Endothelial cell of umbilical vein (primary cell): ENCODE data around the gene RLF. TPM values are rescaled to one million over a fixed set of nuclear protein-coding genes. Genes with fewer than 3 reads are reported as not detected.

Experiments used
- BruUV-seq: library from RNA; stranded (reverse); fragments of 400-500 nt; replicated peaks from 2 replicates; lab custom pipeline; 2021; lab: Mats Ljungman, UMichigan
- CTCF ChIA-PET: fragments of 300-600, 350-600 bp; sonication (Branson Sonifier 250); formaldehyde crosslinking; loops from one replicate; lab custom pipeline; 2021; ENCODE audit warnings: antibody characterized with exemption, inconsistent platforms; lab: Charles Lee
- POLR2A ChIA-PET: fragments of 300-600, 350-600 bp; sonication (Branson Sonifier 250); formaldehyde crosslinking; loops from one replicate; lab custom pipeline; 2021; ENCODE audit warnings: antibody characterized with exemption, inconsistent platforms; lab: Charles Lee
- DNase-seq: peaks from one replicate; pipeline ENCODE4 v3.0.0-alpha.2; 2011; ENCODE audit warnings: low read depth, low spot score
- FAIRE-seq: peaks from 2 replicates; lab custom pipeline; 2011; peaks lifted over from hg19 to GRCh38; lab: Jason Lieb, UNC
- H2AFZ ChIP-seq: 2 replicates; pipeline ENCODE4 v1.6.0; 2012; ENCODE audit warnings: low read depth, low read length, control low read depth, inconsistent platforms
- H3K27ac ChIP-seq: 2 replicates; pipeline ENCODE4 v1.5.1; 2011; ENCODE audit warnings: low read depth, mild to moderate bottlenecking, control low read depth, low read length, moderate library complexity; ENCODE audit not compliant: insufficient read depth
- H3K27me3 ChIP-seq, 2 experiments: 2 replicates each; pipeline versions ENCODE4 v1.6.0 to v1.6.1; 2011; ENCODE audit warnings: low read length in 2 of 2, mixed read lengths in 1 of 2; ENCODE audit not compliant: control insufficient read depth in 2 of 2, insufficient read depth in 2 of 2
- H3K36me3 ChIP-seq, 2 experiments: 2 replicates in 1 of 2; 3 replicates in 1 of 2; pipeline ENCODE4 v1.5.1; 2011; ENCODE audit warnings: low read length in 2 of 2, mild to moderate bottlenecking in 1 of 2, moderate library complexity in 1 of 2; ENCODE audit not compliant: control insufficient read depth in 2 of 2, insufficient read depth in 2 of 2; ENCODE audit errors: extremely low read depth in 1 of 2
- H3K4me1 ChIP-seq: 3 replicates; pipeline ENCODE4 v1.5.1; 2011; ENCODE audit warnings: mild to moderate bottlenecking, low read length; ENCODE audit not compliant: control insufficient read depth, insufficient read depth; ENCODE audit errors: extremely low read depth
- H3K4me2 ChIP-seq: 2 replicates; pipeline ENCODE4 v1.6.1; 2011; ENCODE audit warnings: low read length, control low read depth, mixed read lengths; ENCODE audit not compliant: insufficient read depth
- H3K4me3 ChIP-seq, 3 experiments: fragments of 200-600 bp in 1 of 3; sonication (generic), shearing (Covaris generic) in 1 of 3; replicated peaks in 1 of 3; 2 replicates each; pipeline ENCODE4 v1.5.1; 2011 to 2016; ENCODE audit warnings: control low read depth in 3 of 3, low read length in 3 of 3, mild to moderate bottlenecking in 2 of 3, inconsistent platforms in 1 of 3, low read depth in 1 of 3, moderate library complexity in 1 of 3; ENCODE audit not compliant: insufficient read depth in 1 of 3
- H3K79me2 ChIP-seq: 2 replicates; pipeline ENCODE4 v1.6.0; 2012; ENCODE audit warnings: low read length, inconsistent platforms; ENCODE audit not compliant: control insufficient read depth, insufficient read depth
- H3K9ac ChIP-seq: replicated peaks from 2 replicates; pipeline ENCODE3; 2011; ENCODE audit warnings: low read length, control low read depth; ENCODE audit not compliant: insufficient read depth; ENCODE audit errors: extremely low read depth
- H3K9me1 ChIP-seq: replicated peaks from 3 replicates; pipeline ENCODE4 v1.6.0; 2011; ENCODE audit warnings: mild to moderate bottlenecking, low read length; ENCODE audit not compliant: control insufficient read depth, insufficient read depth; ENCODE audit errors: extremely low read depth
- H3K9me3 ChIP-seq: replicated peaks from 2 replicates; pipeline ENCODE4 v1.5.1; 2012; ENCODE audit warnings: low read length, inconsistent platforms; ENCODE audit not compliant: control insufficient read depth, insufficient read depth
- H4K20me1 ChIP-seq: replicated peaks from 2 replicates; pipeline ENCODE3; 2011; ENCODE audit warnings: mild to moderate bottlenecking, low read length; ENCODE audit not compliant: control insufficient read depth, insufficient read depth; ENCODE audit errors: extremely low read depth
- CTCF ChIP-seq, 2 donors: IDR thresholded peaks; 1 replicate in 1 of 2; 2 replicates in 1 of 2; pipeline ENCODE4 v1.5.1; 2011; ENCODE audit warnings: low read length in 2 of 2, mild to moderate bottlenecking in 2 of 2, moderate library complexity in 2 of 2, control low read depth in 1 of 2, inconsistent platforms in 1 of 2, low read depth in 1 of 2; ENCODE audit not compliant: insufficient read depth in 1 of 2; ENCODE audit errors: extremely low read depth in 1 of 2
- EZH2 ChIP-seq: IDR thresholded peaks from 2 replicates; pipeline ENCODE4 v1.6.1; 2012; ENCODE audit warnings: borderline replicate concordance, low read depth, mild to moderate bottlenecking, moderate library complexity, low read length, inconsistent platforms; ENCODE audit not compliant: severe bottlenecking
- FOS ChIP-seq: IDR thresholded peaks from 2 replicates; pipeline ENCODE4 v1.6.1; 2011; ENCODE audit warnings: mild to moderate bottlenecking, low read length, moderate library complexity, borderline replicate concordance; ENCODE audit not compliant: insufficient read depth
- GATA2 ChIP-seq: IDR thresholded peaks from 2 replicates; pipeline ENCODE4 v1.7.0; 2011; ENCODE audit warnings: low read depth, mild to moderate bottlenecking, moderate library complexity, mixed read lengths, low read length; ENCODE audit not compliant: insufficient read length, insufficient read depth
- JUN ChIP-seq: IDR thresholded peaks from 2 replicates; pipeline ENCODE4 v1.6.1; 2011; ENCODE audit warnings: borderline replicate concordance, low read depth; ENCODE audit not compliant: insufficient read length, insufficient read depth
- MAX ChIP-seq: IDR thresholded peaks from 2 replicates; pipeline ENCODE4 v1.6.1; 2011; ENCODE audit not compliant: insufficient read depth, insufficient read length
- MYC ChIP-seq: IDR thresholded peaks from one replicate; pipeline ENCODE4 v1.6.1; 2011; ENCODE audit warnings: mild to moderate bottlenecking, low read depth, low read length
- POLR2A ChIP-seq: IDR thresholded peaks from 2 replicates; pipeline ENCODE4 v1.6.1; 2012; ENCODE audit warnings: low read depth, mild to moderate bottlenecking, control low read depth, low read length
- POLR2AphosphoS5 ChIP-seq: IDR thresholded peaks from 2 replicates; pipeline ENCODE4 v1.6.1; 2012; ENCODE audit warnings: low read depth, mild to moderate bottlenecking, control low read depth, low read length, moderate library complexity; ENCODE audit not compliant: insufficient read depth
- dilution Hi-C: fragments of 300-500 bp; cut with MboI; formaldehyde crosslinking; loops from one replicate; pipeline ENCODE4 v1.15.0; 2019; ENCODE audit warnings: low sequenced_read_pairs; ENCODE audit not compliant: extremely low pct_ligation_motif_present
- intact Hi-C: fragments of 100-400 bp; cut with micrococcal nuclease; formaldehyde crosslinking; loops from one replicate; pipeline ENCODE4 v1.10.0; 2022
- polyA plus RNA-seq, 4 experiments: library from polyadenylated mRNA; depleted of rRNA in 3 of 4; stranded (reverse) in 3 of 4; unstranded in 1 of 4; fragments of >200 nt; gene quantifications; 2 replicates each; pipeline versions ENCODE4 v1.2.1 to v1.2.3, GENCODE V29; 2011 to 2012; ENCODE audit warnings: missing spikeins in 1 of 4
- total RNA-seq: library from RNA; stranded (reverse); gene quantifications from 2 replicates; pipeline ENCODE4 v1.2.3, GENCODE V29; 2021

The RLF gene
- total and polyA plus RNA-seq, 2 donors (not counting 3 experiments of a cell fraction or from before 2014, with no cell fraction given), result 2.7 to 9.4 TPM

GRCh38 chr1:40179496-40180089 lies 18.4 kb downstream of the RLF start:
- dilution Hi-C loops, result no loop called here
- BruUV-seq, result no TSS peak
- no peaks in the 10 kb centered on the region for H3K4me1 ChIP-seq
- no peak overlapping the region for H3K27ac ChIP-seq
- CTCF ChIA-PET, result no interaction called here
- no peak overlapping the region for H3K4me3 ChIP-seq
- POLR2A ChIA-PET, result no interaction called here
- H3K4me2 ChIP-seq, result no peak overlapping the region
- no peak for TF ChIP-seq MAX
- no peak for TF ChIP-seq CTCF (IDR thresholded peaks at IDR 0.05; ENCODE audit: extremely low read depth in 1 of 2, insufficient read depth in 1 of 2, low read depth in 1 of 2, low read length in 2 of 2)
- TF ChIP-seq POLR2AphosphoS5, result no peak
- TF ChIP-seq FOS, result no peak
- TF ChIP-seq POLR2A, result no peak
- no peak for TF ChIP-seq GATA2
- TF ChIP-seq EZH2, result no peak
- no peak for TF ChIP-seq MYC
- no peak for TF ChIP-seq JUN
- DNase-seq (no peak), FAIRE-seq (no peak)
- H3K9me1 ChIP-seq, result no peaks in the 10 kb centered on the region
- no peak overlapping the region for H3K9ac ChIP-seq
- no peaks in the 10 kb centered on the region for H3K9me3 ChIP-seq
- peaks cover 86% of the 10 kb centered on the region for H3K79me2 ChIP-seq
- H3K27me3 ChIP-seq, result no peaks in the 10 kb centered on the region
- peaks cover 20% of the 10 kb centered on the region for H4K20me1 ChIP-seq
- H3K36me3 ChIP-seq, result no peaks in the 10 kb centered on the region
- intact Hi-C loops, result no loop called here
- H2AFZ ChIP-seq, result no peak overlapping the region
